GM18868 (cell line): ENCODE data around the gene SKIDA1.

ENCODE experiments used
- ATAC-seq: cut with Tn5 transposase; IDR thresholded peaks from one replicate; pipeline ENCODE4 v1.9.1; 2021; ENCODE audit warnings: mild to moderate bottlenecking, moderate library complexity; ENCODE audit not compliant: unreplicated experiment

SKIDA1 gene

DNA sequence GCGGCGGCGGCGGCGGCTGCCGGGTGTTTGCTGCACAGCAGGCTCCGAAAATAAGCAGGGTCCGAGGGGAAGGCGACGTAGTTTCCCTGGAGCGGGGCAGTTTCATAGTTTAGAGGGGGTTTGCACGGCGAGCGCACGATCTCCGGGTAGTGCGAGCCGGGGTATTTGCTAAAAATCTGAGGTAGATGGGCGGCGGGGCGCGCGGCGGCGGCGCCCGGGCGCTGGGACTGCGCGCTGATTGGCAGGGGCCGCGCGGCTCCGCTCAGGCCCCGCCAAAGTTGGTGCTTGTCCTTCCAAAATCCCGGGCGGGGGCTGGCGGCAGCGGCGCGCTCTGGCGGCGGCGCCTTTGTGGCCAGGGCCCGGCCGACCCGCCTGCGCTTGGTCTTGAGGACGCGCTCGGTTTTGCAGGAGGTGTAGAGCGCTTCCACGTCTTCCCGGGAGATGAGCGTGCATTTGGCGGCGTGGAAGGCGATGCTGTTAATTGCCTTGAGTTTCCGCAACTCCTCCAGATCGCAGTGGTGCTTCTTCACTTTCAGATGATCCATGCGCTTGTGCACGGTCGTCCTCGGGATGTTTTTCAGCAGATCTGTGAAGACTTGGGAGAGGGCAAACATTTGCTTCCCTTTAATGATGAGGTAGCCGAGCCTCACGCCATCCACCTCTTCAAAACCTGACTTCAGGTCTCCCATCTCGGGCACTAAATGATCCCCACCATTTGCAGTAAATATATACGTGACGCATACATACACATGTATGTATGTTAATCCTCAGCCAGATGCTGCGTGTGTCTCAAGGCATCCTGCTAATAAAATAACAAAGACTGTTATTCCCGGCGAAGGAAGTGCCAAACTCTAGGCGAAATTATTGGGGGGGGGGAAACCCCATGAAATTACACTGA lies 8.1 kb downstream of the SKIDA1 start:
- ATAC-seq: peak; percentile 66

DNA sequence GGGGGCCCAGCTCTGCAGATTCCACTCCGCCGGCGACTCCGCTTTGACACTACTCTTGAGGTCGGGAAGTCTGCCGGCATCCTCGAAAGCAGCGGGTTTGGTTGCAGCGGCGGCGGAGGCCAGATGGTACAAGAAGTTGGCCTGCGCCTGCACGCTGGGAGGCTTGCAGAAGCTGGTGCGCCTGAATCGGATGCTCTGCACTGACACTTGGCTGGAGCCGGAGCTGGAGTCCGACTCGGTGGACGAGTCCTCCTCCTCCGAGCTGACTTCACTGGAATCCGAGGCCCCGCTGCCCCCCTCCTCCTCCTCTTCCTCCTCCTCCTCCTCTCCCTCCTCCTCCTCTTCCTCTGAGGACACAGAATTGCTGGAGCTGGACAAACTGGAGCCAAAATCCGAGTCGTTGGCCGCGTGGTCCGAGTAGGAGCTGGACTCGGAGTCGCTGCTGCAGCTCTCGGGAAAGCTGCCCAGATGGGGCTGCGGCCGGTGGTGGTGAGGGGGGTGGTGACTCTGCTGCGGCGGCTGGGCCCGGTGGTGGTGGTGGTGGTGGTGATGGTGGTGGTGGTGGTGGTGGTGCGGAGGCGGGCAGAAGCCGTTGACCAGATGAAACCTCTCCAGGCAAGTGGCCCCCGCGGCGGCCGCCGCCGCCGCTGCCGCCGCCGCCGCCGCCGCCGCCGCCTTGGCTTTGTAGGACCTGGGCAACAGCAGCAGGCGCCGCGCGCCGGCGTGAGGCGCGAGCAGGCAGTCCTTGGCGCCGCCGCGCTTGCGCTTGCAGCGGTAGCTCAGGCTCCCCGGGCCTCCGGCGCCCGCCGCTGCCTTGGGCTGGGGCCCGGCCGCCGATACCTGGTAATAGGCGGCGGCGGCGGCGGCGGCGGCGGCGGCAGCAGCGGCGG lies 9.0 kb downstream of the SKIDA1 start:
- peak; percentile 66 for ATAC-seq

DNA sequence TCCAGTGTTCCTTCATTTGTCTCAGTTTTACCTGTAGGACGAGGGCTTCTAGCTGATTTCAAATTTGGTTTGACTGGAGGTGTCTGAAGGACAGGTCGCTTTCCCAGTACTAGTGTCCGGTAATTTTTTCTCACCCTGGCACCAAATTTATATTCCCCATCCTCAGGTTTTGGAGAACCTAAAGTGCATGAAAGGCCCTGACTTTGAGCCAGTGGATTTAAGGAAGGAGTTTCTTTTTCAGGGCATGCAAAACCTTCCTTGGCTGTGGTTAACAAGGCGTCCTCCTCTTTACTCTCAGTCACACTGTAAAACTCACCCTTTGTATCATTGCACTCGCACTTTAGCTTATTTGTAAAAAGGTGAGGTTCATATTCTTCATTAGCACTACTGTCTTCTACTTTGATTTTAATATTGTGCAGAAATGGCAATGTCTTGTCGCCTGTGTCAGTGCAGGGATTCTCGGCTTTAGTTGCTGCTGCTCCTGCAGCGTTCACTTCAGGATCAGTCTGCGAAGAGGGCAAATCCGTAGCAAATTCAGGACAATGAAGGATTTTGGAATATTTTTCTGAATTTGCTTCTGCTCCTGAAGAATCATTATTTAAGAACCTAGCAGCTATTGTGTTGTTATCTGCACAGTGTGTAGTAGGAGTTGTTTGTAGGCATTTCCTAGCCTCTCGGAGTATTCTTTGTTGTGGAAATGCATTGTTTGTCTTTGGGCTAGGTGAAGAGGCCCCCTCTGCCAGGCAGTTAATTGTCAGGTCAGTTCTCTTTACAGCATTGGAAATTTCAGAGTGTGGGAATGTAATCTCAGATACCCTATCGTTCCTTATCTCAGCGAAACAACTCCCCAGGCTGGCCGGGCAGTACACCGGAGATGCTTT lies 9.9 kb downstream of the SKIDA1 start:
- ATAC-seq: no peak

DNA sequence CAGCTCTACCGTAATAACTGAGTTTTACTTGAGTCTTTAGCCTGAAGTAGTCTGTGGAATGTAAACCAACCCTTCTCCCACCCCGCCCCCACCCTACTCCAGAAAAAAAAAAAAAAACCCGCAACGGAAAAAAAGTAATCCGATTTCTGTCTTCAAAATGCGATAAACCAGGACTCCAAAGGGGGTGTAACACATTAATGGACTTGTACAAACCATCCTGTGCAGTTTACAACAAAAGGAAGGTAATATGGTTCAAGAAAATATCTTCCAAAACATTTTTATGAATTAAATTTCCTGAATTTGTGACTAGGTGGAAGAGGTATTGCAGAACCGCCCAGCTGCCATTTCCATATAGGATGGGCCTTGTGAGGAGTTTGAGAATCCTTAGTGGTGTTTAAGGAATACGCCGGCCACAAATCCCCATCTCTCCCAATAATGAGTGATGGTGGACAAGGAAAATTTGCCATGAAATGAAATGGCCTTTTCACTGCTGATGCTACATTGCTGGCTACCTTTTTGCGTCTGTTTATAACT lies 10.6 kb downstream of the SKIDA1 start:
- ATAC-seq: no peak

DNA sequence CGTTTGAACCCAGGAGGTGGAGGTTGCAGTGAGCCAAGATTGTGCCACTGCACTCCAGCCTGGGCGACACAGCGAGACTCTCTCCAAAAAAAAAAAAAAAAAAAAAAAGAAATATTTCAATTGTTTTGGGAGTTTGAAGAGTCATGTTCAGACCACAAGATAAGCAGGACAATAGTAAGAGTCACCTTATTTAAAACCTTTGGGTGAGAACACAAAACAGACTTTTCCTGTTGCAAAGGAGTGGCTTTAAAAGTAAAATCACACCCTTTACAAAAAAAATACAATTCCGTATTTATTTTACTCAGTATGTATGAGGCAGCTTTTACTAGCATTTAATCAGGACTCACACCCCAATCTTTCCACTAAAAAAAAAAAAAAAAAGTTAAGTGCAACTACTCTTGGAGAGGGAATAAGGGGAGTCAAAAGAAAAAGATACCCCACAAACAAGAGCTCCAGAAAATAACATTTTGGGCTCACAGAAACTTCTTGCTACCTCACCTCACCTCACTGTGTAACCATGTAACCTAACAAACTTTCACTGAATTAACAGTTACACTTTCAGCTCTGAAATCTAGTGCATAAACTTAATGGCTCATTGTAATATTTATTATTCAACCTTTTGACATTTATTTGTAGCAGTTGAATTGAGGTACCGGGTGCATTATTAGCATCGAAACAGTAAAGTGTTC lies 11.2 kb downstream of the SKIDA1 start:
- no peak for ATAC-seq

DNA sequence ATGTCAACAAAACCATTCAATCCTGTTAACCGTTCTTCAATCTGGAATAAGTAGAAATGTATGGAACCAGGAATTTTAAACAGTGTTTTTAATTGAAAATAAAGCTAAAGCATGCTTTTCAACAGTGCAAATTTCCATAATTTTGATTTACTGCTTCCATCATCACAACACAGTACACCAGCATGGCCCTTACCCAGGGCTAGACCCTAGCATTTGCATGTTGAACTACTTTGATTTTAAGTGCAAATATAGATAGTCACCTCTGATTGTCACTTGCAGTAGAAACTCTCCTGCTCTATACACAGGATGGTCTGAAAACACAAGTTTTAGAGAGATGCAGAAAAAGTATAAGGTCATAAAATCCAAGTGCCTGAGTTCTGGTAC lies 12.1 kb downstream of the SKIDA1 start:
- no peak for ATAC-seq

DNA sequence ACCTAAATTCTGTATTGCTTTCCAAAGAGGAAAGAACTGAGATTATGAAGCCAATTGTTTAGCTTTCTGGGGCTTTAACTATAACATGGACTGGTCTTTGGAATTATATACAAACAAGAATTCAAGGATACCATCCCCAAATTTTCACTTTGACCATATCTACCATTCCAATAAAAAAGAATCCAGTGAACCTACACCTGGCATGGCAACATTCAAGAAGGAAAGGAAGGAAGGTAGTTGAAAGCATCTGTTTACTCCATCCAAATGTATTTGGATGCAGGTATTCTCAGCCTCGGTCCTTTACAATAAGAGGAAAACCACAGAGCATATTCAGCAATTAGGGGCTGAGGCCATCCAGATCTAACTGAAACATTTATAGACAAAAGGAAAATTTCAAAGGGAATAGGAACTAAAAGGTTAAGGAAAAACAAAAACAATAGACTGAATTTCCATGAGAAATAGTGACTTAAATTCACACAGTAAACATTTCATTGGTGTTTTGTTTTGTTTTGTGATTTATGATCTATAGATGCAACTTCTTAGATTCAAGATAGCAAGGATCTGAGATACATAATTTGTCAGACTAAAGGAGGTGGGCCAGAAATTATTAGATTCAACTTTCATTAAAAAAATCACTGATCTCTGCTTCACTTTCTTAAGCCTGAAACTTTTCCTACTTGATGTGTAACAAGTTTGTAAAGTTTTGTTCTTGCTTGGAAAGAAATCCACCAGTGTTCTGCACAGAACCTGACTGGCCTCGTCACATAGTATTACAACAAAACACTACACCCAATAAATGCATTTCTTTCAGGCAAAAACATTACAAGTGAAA lies 12.7 kb downstream of the SKIDA1 start:
- no peak for ATAC-seq

DNA sequence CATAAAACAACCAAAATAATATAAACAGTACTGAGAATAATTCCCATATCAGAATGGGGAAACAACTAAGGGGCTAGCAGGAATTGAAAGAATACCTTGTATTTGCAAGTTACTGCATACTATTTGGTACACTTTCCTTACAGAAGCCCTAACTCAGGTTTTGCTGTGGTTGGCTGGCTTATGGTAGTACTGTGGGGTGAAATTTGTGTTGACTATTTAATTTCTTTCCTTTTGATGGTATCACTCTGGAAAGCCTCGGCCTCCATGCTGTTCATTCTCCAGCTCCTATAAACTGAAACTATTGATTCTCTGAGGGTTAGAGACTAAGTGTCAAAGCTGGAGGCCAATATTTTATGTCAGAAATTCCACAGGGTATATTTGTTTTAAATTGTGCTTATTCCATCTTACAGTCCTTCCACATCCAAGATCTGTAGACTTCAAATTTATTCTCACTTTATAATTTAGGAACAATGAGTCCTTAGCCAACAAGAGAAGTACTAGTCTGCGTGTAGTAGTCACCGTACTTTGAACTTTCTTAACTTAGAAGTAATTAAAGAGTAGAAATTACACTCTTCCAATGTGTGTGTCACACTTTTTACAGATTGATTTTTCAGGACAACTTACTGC lies 13.4 kb downstream of the SKIDA1 start:
- ATAC-seq: no peak

DNA sequence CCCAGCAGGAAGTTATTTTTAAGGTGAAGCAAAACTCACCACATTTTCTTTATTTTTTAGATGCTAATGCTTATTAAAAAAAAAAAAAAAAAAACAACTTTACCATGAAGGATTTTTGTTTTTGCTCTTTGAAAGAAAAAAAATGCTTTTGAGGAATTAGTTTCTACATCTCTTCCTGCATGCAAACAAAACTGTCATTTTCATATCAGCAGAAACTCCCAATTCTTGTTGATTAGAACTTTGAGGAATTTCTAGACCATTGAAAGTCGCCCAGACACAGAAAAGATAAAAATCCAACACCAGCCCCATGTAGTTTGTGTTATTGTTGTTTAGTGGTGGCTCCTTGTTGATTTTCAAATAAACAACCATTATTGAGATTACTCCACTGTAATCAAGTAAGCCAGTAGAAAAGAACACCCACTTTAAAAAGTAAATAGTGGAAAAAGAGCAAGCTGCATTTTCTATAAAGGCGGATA lies 14.3 kb downstream of the SKIDA1 start:
- ATAC-seq: no peak

DNA sequence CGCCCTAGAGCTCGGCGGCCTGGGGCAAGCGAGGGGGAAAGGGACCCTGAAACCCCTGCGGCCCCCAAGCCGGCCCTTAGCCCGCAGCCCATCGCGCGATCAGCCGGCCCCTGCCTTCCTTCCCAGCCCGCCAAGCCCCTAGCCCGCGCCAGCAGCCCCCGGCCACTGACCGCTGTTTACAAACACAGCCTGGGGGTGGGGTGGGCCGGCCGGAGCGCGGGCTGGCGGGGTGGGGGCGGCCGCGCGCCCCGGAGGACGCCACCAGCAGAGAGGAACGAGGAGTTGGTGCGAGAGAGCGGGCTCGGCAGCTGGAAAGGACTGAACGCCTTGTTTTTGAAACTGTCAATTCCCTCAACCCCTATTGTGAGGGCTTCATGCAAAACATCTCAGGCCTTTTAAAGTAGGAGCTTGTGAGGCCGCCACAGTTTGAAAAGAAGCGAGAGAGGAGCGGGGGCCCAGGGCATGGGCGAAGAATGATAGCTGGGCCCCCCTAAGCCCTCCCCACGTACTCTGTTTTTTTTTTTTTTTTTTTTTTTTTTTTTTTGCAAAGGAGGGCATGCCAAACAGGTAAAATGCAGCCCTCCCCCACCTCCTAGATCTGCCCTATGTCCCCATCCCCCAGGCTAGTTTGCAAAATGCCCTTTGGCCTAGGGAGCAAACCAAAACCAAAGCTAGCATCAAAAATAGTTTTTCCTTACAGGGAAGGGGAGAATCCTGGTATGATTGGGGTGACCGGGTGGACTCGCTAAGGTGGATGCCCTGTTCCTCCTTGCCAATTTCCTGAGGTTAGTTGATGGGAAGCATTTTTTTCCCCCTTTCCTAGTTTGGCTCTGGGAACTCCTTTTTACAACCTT lies 15.0 kb downstream of the SKIDA1 start:
- no peak for ATAC-seq

DNA sequence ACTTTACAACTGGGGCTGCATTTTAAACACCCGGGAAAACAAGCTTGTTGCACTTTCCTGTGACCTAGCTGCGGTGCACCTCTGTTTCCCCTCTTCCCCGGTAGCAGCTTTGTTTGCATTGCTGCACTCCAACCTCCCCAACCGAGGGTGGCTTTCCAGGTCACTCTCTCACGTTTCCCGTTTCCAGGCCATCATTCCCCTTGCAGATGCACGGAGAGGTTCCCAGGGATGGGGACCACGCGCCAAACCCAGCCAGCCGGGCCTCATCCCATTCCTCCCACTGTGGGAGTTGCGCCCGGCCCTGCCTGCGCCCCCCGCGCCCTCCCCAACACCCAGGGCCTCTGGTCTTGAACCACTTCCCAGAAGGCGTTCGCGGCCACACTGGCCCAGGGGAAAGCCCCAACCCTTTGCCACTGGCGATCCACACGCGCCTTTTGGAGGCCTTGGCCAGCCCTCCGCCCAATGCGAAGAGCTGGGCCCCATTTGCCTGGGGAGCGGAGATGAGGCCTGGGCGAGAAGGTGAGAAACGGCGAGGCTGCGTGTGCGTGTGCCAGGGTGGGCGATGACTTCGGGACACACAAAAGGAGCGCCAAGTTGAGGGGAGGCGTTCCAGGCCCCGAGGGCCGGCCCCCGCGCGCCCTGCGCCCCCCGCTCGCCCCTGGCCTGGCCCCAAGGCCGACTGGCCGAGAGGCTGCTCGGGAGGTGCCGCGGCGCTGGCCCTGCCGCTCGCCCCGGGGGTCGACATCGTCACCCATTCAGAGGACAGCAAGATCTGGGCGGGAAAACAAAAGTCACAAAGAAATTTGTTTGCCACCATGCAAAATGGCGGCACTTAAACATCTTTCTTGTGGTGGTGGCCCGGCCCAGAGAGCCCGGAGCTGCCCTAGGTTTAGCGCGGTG lies 15.9 kb downstream of the SKIDA1 start:
- ATAC-seq: no peak

DNA sequence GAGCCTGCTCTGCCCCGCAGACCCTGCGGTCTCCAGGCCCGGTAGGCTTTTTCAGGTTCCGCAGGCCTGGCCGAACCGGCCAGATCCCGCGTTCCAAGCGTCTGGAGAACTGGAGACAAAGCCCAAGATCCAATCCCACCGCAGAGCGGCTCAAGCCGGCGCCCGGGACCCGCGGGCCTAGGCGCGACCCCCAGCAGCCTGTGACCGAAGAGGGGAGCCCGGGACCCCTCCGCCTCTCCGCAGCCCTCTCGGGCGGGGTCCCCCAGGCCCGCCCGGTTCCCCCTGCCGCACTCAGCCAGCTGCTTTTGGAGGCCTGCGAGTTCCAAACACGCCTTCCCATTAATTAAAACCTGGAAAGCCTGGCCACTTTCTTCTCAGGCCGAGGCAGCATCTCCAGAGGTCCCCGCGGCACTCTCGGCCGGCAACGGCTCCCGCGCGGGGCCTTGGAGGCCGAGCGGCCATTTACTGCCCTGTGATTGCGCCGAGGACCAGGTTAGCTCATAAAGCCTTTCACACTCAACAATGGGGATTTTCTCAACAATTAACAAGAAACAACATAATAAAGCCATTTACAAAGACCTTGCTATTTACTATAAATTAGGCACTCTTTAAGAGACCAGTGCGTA lies 16.7 kb downstream of the SKIDA1 start:
- ATAC-seq: no peak

DNA sequence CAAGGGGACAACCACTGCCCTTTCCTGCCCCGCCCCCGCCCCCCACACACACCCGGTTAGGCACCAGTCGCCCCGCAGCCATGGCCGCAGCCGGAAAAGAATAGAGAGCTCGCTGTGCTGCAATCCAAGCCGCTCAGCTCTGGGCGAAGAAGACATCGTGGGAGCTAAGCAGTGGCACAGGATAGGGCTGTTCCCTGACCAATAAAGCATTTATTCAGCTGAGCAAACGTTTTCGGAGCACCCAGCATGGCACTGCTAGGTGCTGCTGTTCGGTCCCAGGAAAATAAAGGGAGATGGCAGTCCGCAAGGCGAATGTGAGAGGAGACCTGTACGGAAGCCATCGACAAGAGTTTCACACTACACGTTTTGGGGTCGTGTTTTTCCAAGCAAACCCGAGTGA lies 18.3 kb downstream of the SKIDA1 start:
- ATAC-seq: no peak

DNA sequence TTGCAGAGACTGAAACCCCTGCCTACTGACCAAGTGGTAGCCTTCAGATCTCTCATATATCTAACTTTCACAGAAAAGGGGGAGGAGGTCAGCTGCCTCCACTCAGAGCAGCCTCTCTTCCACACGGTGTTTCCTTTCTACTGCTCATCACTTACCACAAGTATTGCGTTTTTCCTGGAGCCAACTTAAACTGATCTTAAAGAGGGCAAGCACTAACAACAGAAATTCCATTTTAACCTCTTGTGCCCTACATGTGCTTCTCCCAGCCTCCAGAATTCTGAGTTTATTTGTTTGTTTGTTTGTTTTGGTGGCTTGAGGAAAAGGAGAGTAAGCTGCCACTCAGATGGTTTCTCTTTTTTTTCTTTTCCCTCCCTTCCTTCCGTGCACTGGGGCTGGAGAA lies 19.1 kb downstream of the SKIDA1 start:
- ATAC-seq: no peak

DNA sequence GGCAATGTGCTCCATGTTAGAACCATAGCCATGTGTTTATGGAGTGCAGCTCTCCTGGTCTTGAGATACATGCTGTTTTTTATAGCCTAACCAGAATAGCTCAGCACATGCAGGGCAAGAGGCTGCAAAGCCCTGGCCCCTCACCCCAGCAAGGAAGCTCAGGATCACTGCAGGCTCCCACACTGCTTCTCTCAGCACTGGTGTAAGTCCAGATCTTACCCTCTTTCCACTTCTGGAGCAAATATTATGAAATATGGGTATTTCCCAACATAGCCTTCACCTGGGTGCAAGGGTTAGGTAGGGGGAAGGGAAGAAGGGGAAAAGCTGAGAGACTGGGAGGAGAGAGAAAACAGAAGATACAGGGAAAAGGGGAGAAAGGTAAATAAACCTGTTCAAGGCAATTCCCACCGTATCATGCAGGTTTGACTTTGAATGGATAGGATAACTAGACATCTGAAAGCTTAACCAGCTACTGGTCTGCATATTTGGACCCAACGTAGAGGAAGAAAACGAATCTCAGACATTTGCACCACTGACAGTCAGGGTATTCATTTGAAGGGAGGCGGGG lies 19.7 kb downstream of the SKIDA1 start:
- ATAC-seq: no peak

DNA sequence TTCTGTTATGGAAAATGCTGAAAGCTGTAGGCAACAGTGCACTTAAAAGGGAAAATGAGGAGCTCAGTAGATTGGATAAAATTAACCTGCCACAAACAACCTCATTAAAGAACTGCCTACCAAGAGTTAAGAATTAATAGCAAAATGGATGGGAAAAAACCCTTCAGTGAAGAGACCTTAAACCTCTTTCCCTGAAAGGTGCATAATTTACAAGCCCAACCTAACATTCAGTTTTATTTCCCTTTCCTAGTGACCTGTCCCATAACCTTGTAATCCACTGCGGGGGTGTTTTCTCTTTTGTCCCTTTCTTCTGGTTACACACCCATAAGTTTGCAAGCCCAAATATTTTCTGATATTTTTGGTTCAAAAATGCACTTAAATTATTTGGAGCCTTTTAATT lies 21.9 kb downstream of the SKIDA1 start:
- no peak for ATAC-seq
